Left lung (tissue), 10 donors: ENCODE results near the gene BPHL. TPM values are rescaled to one million over a fixed set of nuclear protein-coding genes. Genes with fewer than 3 reads are reported as not detected.
"Not testable (repeated sequence)": the region's sequence is repeated elsewhere in the genome, so short reads cannot be mapped to it uniquely, and the experiment has no call there.

Source experiments
- ATAC-seq: fragments of 200-7000 bp; cut with Tn5 transposase; one replicate; pipeline ENCODE4 v1.9.1; 2020; ENCODE audit warnings: moderate library complexity
- DNase-seq, 4 donors: peaks; one replicate each; pipeline ENCODE4 v3.0.0-alpha.2; 2013 to 2020
- H3K27ac ChIP-seq, 2 donors: fragments of 200-600 bp; sonication (generic) in 1 of 2; one replicate each; pipeline versions ENCODE4 v1.5.0 to v1.8.0; 2020 to 2021
- H3K27me3 ChIP-seq, 2 donors: fragments of 200-600 bp; sonication (generic) in 1 of 2; one replicate each; pipeline versions ENCODE4 v1.5.0 to v1.8.0; 2020 to 2021
- H3K36me3 ChIP-seq, 2 donors: fragments of 200-600 bp; sonication (generic) in 1 of 2; one replicate each; pipeline versions ENCODE4 v1.5.0 to v1.8.0; 2020 to 2021
- H3K4me1 ChIP-seq, 2 donors: fragments of 200-600 bp; one replicate each; pipeline ENCODE4 v1.8.0; 2021
- H3K4me3 ChIP-seq, 2 donors: fragments of 200-600 bp; sonication (generic) in 1 of 2; one replicate each; pipeline versions ENCODE4 v1.5.0 to v1.8.0; 2020 to 2021; ENCODE audit warnings: mild to moderate bottlenecking in 1 of 2
- H3K9me3 ChIP-seq, 2 donors: fragments of 200-600 bp; sonication (generic) in 1 of 2; one replicate each; pipeline versions ENCODE4 v1.5.0 to v1.8.0; 2020 to 2021
- intact Hi-C, 2 donors: fragments of 100-400 bp; cut with DNase I; formaldehyde crosslinking; loops; one replicate each; pipeline versions ENCODE4 v1.11.2 to v1.14.2; 2022
- polyA plus RNA-seq, 6 donors: library from polyadenylated mRNA; unstranded; fragments of 120-200 nt; gene quantifications; one replicate each; pipeline ENCODE4 v1.2.1, GENCODE V29; 2013; ENCODE audit not compliant: insufficient read length in 6 of 6
- total RNA-seq, 2 donors: library from RNA; stranded (reverse); fragmentation: NEBNext Ultra II Directional; extraction: Animal tissue kit (Norgen Biotek cat#: 25700); gene quantifications; one replicate each; pipeline ENCODE4 v1.2.1, GENCODE V29; 2021
- TF ChIP-seq, protein P1 (sequence below), 2 donors: fragments of 200-600 bp; sonication (generic) in 1 of 2; IDR thresholded peaks; one replicate each; pipeline versions ENCODE4 v1.5.0 to v1.8.0; 2021; ENCODE audit warnings: antibody characterized with exemption in 2 of 2
- donor health status: DM: no; HTN: yes; CAD: no.
- donor health status: DM: no; HTN: no; CAD: no.

BPHL gene
- total and polyA plus RNA-seq, 8 donors: 13.1 to 47.9 (median 41.1) TPM

DNA sequence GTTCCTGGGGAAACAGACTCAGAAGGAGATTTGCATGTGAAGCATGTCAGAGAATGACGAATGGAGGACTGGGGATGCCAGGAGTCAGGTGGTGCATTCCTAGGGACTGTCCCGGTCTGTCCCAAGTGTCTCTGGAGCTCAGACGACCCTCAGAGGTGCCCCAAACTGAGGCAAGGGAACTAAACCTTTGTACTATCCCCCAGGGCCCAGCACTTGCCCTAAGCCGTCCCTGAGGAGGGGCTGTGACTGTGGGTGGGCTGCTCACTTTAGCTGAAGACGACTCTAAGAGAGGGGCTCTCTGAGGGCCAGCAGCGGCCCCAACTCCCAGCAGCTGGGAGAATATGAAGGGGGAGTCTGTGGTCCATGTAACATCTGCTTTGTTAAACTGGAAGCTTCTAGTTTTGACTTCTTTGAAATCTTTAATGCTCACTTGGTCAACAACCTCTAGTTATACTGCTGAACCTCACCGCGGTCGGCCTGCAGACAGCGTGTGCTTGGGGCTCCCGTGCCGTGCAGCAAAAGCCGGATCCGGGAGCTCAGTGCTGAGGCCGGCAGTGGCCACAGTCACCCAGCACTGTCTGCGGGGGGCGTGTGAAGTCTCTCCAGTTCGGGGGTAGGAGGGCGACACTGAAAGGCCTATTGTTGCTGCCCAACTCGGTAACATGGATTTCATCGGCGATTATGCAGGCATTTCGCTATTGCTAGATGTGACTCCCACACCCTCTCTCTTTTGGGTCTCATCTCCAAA is 74.8 kb downstream of the BPHL start:
- no peak for DNase-seq
- ATAC-seq: no peak
- Histone ChIP-seq H3K4me1 (no peaks in the 10 kb centered on the region), H3K9me3 (no peaks in the 10 kb centered on the region), H3K4me3 (no peak overlapping the region), H3K36me3 (no peaks in the 10 kb centered on the region), H3K27me3 (no peaks in the 10 kb centered on the region), H3K27ac (no peak overlapping the region)
- TF ChIP-seq, protein P1, sequence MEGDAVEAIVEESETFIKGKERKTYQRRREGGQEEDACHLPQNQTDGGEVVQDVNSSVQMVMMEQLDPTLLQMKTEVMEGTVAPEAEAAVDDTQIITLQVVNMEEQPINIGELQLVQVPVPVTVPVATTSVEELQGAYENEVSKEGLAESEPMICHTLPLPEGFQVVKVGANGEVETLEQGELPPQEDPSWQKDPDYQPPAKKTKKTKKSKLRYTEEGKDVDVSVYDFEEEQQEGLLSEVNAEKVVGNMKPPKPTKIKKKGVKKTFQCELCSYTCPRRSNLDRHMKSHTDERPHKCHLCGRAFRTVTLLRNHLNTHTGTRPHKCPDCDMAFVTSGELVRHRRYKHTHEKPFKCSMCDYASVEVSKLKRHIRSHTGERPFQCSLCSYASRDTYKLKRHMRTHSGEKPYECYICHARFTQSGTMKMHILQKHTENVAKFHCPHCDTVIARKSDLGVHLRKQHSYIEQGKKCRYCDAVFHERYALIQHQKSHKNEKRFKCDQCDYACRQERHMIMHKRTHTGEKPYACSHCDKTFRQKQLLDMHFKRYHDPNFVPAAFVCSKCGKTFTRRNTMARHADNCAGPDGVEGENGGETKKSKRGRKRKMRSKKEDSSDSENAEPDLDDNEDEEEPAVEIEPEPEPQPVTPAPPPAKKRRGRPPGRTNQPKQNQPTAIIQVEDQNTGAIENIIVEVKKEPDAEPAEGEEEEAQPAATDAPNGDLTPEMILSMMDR (IDR thresholded peaks at IDR 0.05): no peak
- intact Hi-C loops: no loop called here

DNA sequence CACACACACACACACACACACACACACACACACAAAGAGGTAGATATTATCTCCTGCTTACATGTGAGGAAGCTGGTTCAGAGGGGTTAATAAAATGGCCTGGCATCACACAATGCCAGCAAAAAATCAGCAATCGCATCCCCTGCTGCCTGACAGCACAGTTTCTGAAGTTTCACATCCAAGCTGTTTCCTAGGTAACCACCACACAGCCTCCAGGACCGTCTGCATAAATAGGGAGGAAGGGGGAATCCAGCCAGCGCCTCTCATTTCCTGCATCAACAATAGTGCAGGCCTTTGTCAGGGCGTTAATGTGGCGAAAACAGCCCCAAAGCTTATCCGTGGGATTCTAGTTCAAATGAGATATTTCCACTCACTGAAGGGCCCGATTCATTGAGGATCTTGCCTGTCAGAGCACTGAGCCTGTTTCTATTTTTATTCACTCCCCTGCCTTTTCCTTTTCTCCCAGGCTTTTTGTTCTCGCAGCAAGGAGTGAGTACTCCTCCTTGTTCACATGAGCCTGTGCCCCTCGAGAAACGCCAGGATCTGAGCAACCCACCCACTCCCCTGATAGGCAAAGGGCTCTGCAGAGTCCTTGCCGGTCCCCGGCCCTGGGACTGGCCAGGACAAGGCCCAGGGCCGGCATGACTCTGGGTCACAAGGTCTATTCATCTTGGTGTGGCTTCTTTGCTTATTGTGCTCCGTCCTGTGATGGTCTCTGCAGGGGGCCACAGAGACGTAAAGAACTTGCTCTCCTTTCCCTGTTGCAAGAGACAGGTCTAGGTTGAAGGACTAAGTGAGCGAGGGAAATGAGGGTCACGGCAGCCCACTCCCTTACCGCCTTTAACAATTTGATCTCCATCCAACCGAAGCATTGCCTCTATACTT is 76.3 kb downstream of the BPHL start:
- Histone ChIP-seq H3K27me3 (no peaks in the 10 kb centered on the region), H3K9me3 (no peaks in the 10 kb centered on the region), H3K4me1 (no peaks in the 10 kb centered on the region), H3K36me3 (no peaks in the 10 kb centered on the region), H3K27ac (no peak overlapping the region), H3K4me3 (no peak overlapping the region)
- peak in 1 of 4 donors; percentile 33 for DNase-seq
- TF ChIP-seq, protein P1 (IDR thresholded peaks at IDR 0.05): no peak
- ATAC-seq: no peak
- intact Hi-C loops: no loop called here

DNA sequence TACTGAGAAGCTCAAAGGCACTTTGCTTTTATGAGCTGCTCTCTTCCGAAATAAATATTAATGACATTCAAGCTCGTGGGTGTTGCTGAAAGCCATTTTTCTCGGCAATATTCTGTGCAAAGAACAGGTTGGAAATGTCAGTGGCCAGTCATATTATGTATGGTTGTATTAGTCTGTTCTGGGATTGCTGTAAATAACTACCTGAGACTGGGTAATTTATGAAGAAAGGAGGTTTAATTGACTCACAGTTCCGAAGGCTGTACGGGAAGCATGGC is 76.8 kb downstream of the BPHL start:
- intact Hi-C loops: no loop called here
- H3K27me3 ChIP-seq: no peaks in the 10 kb centered on the region
- no peaks in the 10 kb centered on the region for H3K4me1 ChIP-seq
- H3K9me3 ChIP-seq: no peaks in the 10 kb centered on the region
- H3K27ac ChIP-seq: no peak overlapping the region
- TF ChIP-seq, protein P1 (IDR thresholded peaks at IDR 0.05): no peak
- H3K4me3 ChIP-seq: no peak overlapping the region
- no peaks in the 10 kb centered on the region for H3K36me3 ChIP-seq
- ATAC-seq: no peak
- no peak for DNase-seq

DNA sequence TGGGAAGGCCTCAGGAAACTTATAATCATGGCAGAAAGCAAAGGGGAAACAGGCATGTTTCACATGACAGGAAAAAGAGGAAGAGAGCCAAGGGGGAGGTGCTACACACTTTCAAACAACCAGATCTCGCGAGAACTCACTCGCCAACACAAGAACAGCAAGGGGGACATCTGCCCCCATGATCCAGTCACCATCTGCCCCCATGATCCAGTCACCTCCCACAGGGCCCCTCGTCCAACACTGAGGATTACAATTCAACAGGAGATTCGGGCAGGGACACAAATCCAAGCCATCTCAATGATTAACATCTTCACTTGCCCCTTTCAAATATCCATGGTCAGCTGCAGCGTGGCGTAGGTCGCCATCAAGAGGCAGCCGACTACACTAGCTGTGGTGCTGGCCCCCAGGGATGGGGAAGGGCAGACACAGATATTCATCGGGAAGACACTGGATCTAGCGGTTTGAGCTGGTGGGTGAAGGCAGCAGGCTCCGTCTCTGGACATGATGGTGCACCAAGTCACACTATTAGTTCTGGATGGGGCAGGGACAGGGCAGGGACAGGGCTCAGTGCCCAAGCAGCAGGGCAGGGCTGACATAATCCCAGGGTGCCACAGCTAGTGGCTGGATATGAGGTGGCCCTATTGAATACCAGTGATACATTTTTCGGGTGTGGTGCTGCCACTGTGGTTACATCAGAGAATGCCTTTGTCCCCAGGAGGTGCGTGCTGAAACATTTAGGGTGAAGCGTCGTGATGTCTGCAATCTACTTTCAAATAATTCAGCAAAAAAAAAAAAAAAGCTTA is 77.4 kb downstream of the BPHL start:
- DNase-seq (no peak), ATAC-seq (no peak)
- Histone ChIP-seq H3K9me3 (no peaks in the 10 kb centered on the region), H3K27me3 (no peaks in the 10 kb centered on the region), H3K36me3 (no peaks in the 10 kb centered on the region), H3K27ac (no peak overlapping the region), H3K4me1 (no peaks in the 10 kb centered on the region), H3K4me3 (no peak overlapping the region)
- TF ChIP-seq, protein P1 (IDR thresholded peaks at IDR 0.05): no peak
- intact Hi-C loops: no loop called here

DNA sequence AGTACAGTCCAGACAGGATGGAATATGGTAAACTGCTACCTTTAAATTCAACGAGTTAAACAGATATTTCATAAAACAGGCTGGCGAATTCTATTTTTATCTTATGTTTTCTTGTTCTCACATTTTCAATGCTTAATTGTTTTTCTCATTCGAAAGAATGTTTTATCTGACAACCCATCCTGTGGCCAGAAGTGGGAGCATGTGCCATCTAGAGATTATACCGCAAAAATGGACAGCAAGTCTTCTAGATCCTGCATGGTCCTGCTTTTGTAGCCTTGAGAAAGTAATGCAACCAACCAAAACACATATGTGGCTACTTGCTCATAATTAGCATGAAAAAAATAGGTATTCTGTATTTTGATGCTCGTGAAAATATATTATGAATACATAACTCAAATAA is 78.3 kb downstream of the BPHL start:
- H3K27ac ChIP-seq: no peak overlapping the region
- H3K36me3 ChIP-seq: no peaks in the 10 kb centered on the region
- no peaks in the 10 kb centered on the region for H3K4me1 ChIP-seq
- intact Hi-C loops: no loop called here
- no peak overlapping the region for H3K4me3 ChIP-seq
- ATAC-seq (no peak), DNase-seq (no peak)
- H3K9me3 ChIP-seq: no peaks in the 10 kb centered on the region
- no peaks in the 10 kb centered on the region for H3K27me3 ChIP-seq
- TF ChIP-seq, protein P1 (IDR thresholded peaks at IDR 0.05): no peak

DNA sequence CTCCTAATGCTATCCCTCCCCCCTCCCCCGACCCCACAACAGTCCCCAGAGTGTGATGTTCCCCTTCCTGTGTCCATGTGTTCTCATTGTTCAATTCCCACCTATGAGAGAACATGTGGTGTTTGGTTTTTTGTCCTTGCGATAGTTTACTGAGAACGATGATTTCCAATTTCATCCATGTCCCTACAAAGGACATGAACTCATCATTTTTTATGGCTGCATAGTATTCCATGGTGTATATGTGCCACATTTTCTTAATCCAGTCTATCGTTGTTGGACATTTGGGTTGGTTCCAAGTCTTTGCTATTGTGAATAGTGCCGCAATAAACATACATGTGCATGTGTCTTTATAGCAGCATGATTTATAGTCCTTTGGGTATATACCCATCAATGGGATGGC is 79.2 kb downstream of the BPHL start:
- DNase-seq: not testable (repeated sequence)

More for the DNA sequence above, 79.2 kb downstream of the BPHL start:
- H3K27ac ChIP-seq, ATAC-seq, H3K36me3 ChIP-seq, H3K4me3 ChIP-seq, H3K9me3 ChIP-seq, H3K4me1 ChIP-seq, H3K27me3 ChIP-seq, intact Hi-C loops: not testable (repeated sequence)
